Endothelial cell of hepatic sinusoid (primary cell): Measurements from ENCODE around the gene FOXK2.
"Not testable (repeated sequence)": the region's sequence is repeated elsewhere in the genome, so short reads cannot be mapped to it uniquely, and the experiment has no call there.

Experiments used
- in situ Hi-C: cut with HindIII; loops from 2 replicates; pipeline ENCODE4 v1.10.0; 2017; ENCODE audit warnings: low sequenced_read_pairs

The FOXK2 gene

GRCh38 chr17:82494236-82495055 lies 25.1 kb upstream of the FOXK2 start:
- in situ Hi-C loops, result no loop called here

DNA sequence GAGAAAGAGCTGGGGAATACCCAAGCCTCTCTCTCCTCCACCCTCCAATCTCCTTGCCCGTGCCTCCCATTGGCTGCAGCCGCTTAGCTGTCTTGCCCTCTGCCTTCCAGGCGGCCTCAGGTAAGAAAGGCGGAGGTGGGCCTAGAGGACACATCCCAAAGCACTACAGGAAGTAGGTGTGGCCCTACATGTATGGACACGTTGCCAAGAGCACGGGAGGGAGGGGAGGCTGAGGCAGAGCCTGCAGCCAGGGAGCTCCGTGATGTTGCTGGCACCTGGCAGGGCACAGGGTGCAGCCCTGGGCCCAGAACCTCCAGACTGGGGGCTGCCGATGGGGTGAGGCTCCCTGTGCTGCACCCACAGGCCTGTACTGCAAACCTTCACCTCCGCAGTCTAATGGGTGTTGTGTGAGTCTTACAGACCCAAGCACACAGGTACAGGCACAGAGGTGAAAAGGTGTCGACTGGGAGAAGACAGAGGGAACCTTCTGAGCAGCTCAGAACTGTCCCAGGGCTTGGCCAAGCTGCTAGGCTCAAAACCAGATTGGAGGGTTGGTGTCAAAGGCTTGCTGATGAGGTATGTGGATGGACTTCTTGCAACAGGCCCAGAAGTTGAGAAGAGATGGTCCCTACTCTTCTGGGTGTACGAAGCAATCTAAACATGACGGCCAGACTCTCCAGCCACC lies 23.5 kb upstream of the FOXK2 start:
- in situ Hi-C loops, result no loop called here

DNA sequence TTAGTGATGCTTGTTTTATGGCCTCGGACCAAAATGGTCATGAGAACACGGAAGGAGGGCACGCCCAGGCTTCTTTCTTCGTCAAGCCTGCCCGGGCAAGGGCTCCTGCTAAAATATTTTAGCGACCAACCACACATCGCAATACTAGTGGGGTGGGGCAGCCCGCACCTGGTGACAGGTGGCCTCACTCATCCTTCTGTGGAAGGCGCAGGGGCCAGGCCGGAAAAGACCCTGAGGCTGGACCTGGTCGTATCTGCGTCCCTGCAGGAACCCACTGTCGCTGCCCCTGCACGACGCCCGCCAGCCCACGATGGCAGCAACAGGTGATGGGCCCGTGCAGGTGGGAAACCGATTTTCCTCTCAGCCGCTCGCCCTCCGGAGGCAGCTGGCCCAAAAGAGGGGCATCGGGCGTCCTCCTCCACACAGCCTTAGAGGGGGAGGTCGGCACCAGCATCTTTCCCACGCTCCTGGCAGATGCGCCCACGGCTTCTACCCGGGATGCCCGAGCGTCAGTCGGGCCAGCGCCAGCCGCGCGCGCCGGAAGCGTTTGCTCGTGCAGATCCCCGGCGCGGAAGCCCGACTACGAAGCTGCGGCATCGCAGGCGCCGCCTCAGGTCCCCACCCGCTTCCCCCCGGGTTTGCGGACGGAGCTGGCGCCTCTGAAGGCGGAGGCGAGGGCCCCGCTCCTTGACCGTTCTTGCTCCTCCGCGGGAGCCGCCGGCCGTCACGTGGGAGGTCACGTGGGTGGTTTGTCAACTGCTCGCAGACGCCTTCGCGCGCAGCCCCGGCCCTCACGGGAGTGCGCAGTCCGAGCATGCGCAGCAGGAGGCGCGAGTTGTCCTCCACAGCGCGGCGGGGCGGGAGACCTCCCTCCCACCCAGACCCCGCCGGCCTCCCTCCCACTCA lies 22.8 kb upstream of the FOXK2 start:
- in situ Hi-C loops, result no loop called here

DNA sequence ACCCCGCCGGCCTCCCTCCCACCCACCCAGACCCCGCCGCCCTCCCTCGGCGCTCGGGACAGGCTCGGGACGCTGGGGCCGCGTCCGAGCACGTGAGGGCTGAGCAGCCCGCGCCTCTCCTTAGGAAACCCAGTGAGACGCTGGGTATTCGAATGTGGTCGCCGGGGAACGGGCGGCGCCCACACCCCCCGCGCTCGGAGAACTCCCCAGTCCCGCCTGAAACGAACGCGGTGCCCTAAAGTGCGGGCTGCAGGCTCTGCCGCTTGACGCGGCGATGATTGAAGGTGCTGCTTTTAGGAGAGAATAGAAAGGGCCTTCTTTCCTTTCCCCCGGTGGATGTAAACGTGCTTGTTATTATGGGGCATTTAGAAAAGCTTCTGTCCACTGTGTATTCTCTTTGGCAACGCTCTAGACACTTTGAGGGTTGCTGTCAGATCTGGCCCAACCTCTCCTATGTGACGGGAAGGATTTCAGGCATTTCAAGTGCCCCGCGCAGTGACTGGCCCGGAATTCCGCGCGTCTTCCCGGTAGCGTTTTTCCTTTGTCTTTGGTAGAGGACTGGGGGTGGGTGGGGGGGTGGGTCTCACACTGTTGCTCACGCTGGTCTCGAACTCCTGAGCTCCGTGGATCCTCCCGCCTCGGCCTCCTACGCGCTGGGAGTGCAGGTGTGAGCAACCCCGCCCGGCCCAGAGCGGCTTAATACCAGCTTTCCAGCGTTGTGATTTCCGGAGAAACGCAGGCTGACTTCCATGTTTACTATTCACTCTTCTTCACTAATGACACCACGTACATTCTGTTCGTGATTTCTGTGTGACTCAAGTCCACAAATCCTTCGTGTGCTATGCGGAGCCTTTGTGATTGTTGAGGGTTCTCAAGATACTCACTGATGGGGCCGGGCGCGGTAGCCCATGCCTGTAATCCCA lies 21.8 kb upstream of the FOXK2 start:
- in situ Hi-C loops, result no loop called here

DNA sequence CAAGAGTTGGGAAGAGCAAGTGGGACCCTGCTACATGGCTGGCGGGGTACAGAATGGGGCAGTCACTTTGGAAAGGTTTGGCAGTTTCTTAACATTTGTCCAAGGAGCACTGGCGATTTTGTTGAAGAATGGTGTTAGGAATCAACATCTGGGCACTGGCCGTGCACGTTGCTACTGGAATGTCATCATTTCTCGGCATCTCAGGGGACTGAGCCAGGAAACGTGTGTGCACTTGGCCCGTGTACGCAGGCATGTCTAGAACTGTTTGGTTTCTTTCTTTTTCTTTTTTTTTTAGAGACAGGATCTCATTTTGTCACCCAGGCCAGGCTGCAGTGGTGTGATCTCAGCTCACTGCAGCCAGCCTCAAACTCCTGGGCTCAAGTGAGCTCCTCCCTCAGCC lies 17.3 kb upstream of the FOXK2 start:
- in situ Hi-C loops, result loop anchor here (5.0 kb wide), 1 partner anchor 65 kb away; no protein-coding TSS in a partner anchor

- in situ Hi-C loops, result loop anchor here (5.0 kb wide), 1 partner anchor 66 kb away; no protein-coding TSS in a partner anchor
These were observed 16.3 kb upstream of the FOXK2 start for GRCh38 chr17:82503094-82503727.

GRCh38 chr17:82503728-82504308 lies 15.7 kb upstream of the FOXK2 start:
- in situ Hi-C loops, result loop anchor here (5.0 kb wide), 1 partner anchor 67 kb away; no protein-coding TSS in a partner anchor

- in situ Hi-C loops, result no loop called here
These were observed 14.2 kb upstream of the FOXK2 start for GRCh38 chr17:82505296-82505695.

DNA sequence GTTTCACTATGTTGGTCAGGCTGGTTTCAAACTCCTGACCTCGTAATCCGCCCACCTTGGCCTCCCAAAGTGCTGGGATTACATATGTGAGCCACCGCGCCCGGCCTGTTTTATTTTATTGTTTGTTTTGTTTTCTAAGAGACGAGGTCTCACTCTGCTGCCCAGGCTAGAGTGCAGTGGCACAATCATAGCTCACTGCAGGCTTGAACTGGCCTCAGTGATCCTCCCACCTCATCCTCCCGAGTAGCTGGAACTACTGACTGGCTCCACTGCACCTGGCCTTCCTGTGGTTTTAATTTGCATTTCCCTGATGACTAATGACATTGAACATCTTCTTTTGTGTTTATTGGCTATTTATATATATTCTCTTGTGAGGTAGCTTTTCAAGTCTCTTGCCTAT lies 13.1 kb upstream of the FOXK2 start:
- in situ Hi-C loops, result not testable (repeated sequence)

GRCh38 chr17:82507631-82508175 lies 11.8 kb upstream of the FOXK2 start:
- in situ Hi-C loops, result no loop called here

GRCh38 chr17:82511642-82512041 lies 7.9 kb upstream of the FOXK2 start:
- in situ Hi-C loops, result not testable (repeated sequence)

DNA sequence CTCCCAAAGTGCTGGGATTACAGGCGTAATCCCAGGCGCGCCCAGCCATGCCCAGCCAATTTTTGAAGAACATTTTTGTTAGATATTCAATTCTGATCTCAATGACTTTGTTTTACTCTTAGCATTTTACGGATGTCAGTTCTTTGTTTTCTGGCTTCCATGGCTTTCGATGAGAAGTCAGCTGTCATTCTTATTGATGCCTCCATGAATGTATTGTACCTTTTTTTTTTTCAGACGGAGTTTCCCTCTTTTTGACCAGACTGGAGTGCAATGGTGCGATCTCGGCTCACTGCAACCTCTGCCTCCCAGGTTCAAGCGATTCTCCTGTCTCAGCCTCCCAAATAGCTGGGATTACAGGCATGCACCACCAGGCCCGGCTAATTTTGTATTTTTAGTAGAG lies 5.7 kb upstream of the FOXK2 start:
- in situ Hi-C loops, result not testable (repeated sequence)

DNA sequence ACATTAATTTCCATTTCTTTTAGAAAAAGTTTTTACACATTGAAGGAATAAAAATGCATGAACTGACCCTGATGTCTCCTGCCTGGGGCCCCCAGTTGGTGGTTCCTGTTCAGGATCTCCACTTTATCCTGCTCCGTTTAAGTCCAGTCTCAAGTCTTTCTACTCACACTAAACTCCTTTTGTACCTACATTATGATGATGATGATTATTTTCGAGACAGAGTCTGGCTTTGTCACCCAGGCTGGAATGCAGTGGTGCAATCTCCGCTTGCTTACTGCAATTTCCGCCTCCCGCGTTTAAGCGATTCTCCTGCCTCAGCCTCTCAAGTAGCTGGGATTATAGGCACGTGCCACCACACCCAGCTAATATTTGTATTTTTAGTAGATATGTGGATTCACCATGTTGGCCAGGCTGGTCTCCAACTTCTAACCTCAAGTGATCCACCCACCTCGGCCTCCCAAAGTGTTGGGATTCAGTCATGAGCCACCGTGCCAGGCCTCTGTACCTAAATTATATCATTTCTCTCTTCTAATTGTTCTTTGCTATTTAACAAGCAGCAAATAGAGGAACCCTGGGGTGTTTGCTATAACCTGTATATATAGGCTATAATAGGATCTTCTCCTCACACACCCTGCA lies 2.2 kb upstream of the FOXK2 start:
- in situ Hi-C loops, result no loop called here

GRCh38 chr17:82519971-82520903 lies 705 bp downstream of the FOXK2 start:
- in situ Hi-C loops, result no loop called here

GRCh38 chr17:82524540-82524939 lies 5.0 kb downstream of the FOXK2 start:
- in situ Hi-C loops, result no loop called here

DNA sequence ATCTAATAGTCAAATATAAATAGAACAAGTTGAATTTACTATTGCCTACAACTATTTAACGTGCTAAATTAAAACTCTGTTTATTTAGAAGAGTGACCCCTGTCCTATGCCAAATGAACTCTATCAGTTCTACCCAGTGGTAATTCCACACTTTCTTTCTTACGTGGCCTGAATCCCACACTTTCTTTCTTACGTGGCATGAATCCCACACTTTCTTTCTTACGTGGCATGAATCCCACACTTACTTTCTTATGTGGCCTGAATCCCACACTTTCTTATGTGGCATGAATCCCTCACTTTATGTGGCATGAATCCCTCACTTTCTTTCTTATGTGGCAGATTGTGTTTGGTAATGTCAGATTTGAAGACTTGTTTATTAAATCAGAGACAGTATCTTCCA lies 6.2 kb downstream of the FOXK2 start:
- in situ Hi-C loops, result no loop called here

- in situ Hi-C loops, result no loop called here
These were observed 8.4 kb downstream of the FOXK2 start for GRCh38 chr17:82527898-82528297.
